IMR-90 (cell line): ENCODE measurements around the gene NCS1. TPM values are rescaled to one million over a fixed set of nuclear protein-coding genes. Genes with fewer than 3 reads are reported as not detected.

Experiments
- CTCF ChIP-seq: conservative IDR thresholded peaks from 2 replicates; pipeline ENCODE4 v1.5.1; 2012; ENCODE audit warnings: mild to moderate bottlenecking, low read depth, low read length, improper control_type of control experiment
- RCOR1 ChIP-seq: IDR thresholded peaks from 2 replicates; pipeline ENCODE4 v1.6.1; 2012; ENCODE audit warnings: mild to moderate bottlenecking, low read length, improper control_type of control experiment; ENCODE audit not compliant: insufficient replicate concordance
- polyA plus RNA-seq, 3 experiments: library from polyadenylated mRNA; depleted of rRNA; stranded (reverse); fragments of >200 nt; gene quantifications; 2 replicates each; pipeline ENCODE4 v1.2.3, GENCODE V29; 2012; ENCODE audit warnings: low replicate concordance in 1 of 3
- total RNA-seq: library from RNA; depleted of rRNA; stranded (reverse); fragments of >200 nt; gene quantifications from 2 replicates; pipeline ENCODE4 v1.2.3, GENCODE V29; 2012

The NCS1 gene
- total and polyA plus RNA-seq, 2 of the 4 experiments (the other 2 are of a cell fraction) = 41.0 to 60.5 TPM

- no peak for TF ChIP-seq CTCF
- no peak for TF ChIP-seq RCOR1
Measured at GRCh38 chr9:130128733-130129431, 43.3 kb upstream of the NCS1 start (continued).
